CD1c-positive myeloid dendritic cell (primary cell): ENCODE results near the gene HIC1.
A peak's percentile ranks its signal among the peaks of the same experiment; 100 is the strongest.

Experiments
- DNase-seq: peaks from one replicate; pipeline ENCODE4 v3.0.0-alpha.2; 2016; ENCODE audit errors: extremely low spot score

The HIC1 gene

DNA sequence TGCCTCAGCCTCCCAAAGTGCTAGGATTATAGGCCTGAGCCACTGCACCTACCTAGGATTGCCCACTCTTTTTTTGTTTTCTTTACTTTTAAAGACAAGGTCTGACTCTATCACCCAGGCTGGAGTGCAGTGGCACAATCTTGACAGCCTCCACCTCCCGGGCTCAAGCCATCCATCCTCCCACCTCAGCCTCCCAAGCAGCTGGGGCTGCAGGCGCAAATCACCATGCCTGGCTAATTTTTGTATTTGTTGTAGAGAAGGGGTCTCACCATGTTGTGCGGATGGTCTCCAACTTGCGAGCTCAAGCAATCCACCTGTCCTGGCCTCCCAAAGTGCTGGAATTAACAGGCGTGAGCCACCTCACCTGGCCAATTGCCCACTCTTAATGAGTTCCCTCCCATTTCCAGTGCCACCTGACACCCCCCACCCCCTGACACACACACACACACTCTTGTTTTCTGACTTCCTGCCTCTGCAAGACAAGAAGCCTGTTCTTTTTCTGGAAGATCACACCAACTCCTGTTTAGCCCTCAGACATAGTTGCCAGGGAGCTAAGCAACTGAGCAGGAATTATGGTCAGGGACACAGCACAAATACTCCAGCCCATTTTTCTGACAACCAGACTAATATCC is 10.5 kb upstream of the HIC1 start:
- DNase-seq = no peak

DNA sequence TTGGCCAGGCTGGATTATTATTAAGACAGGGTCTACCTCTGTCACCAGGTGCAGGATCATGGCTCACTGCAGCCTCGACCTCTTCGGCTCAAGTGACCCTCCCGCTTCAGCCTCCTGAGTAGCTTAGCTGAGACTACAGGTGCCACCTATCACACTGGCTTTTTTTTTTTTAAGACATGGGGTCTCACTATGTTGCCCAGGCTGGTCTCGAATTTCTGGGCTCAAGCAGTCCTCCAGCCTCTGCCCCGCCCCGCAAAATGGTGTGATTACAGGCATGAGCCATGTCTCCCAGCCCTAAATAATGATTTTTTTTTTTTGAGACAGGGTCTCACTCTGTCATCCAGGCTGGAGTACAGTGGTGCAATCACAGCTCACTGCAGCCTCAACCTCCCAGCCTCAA is 7.3 kb upstream of the HIC1 start:
- no peak for DNase-seq

DNA sequence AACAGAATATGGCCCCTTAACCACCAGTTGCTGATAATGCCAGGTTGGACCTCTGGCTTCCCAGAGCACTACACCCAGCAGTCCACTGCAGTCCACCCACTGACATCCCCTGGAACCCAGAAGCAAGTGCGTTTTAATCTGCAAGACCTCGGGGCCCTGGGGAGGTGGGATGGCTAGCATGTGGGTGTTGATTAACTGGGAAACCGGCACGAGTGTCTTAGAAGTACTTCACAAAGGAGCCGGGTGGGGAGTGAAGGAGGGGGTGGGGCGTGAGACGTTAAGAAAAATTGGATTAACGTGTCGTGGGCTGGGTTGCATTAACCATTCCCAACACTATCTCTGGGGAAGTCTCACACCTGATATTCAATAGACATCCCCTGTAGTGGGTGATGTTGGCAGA is 6.1 kb upstream of the HIC1 start:
- no peak for DNase-seq

DNA sequence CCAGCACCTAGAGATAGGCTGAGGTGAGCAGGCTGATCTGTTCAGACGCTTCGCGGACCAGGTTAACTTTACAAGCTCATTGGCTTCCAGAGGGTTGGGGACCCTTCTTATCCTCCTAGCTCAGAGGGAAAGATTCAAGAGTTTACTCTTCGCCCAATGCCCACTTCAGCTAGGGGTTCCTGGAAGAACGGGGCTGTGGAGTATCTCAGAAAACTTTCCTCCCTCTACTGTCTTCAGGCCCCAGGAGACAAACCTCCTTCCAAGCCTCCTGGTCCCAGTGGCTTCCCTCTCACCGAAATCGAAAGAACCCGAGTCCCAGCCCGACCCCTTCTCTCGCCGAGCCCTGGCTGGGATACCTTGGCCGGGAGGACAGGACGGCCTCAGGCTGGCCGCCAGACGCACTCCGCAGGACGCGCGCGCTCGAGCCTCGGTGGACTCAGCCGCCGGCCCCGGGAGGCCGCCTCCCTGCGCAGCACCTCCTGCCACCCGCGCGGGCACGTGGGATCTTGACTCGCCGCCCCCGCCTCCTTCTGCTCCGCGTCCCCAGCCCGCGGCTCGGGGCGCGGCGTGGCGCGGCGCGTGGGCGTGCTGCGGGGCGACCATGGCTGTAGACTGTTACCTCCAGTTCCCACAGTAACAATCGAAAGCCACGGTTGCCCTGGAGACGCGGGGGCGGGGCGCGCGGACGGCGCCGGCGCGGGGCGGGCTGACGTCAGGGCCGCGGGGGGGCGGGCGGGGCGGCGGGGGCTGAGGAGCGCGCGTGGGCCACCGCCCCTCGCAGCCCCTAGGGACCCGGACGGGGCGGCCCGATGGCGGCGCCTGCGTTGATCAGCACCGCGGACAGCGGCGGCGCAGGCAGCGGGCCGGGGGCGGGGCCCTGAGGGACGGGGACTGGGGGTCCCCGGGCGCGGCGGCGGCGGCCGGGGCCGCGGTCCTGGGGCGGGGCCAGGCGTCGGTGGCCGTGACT is 5.3 kb upstream of the HIC1 start:
- peak; percentile 94 for DNase-seq

DNA sequence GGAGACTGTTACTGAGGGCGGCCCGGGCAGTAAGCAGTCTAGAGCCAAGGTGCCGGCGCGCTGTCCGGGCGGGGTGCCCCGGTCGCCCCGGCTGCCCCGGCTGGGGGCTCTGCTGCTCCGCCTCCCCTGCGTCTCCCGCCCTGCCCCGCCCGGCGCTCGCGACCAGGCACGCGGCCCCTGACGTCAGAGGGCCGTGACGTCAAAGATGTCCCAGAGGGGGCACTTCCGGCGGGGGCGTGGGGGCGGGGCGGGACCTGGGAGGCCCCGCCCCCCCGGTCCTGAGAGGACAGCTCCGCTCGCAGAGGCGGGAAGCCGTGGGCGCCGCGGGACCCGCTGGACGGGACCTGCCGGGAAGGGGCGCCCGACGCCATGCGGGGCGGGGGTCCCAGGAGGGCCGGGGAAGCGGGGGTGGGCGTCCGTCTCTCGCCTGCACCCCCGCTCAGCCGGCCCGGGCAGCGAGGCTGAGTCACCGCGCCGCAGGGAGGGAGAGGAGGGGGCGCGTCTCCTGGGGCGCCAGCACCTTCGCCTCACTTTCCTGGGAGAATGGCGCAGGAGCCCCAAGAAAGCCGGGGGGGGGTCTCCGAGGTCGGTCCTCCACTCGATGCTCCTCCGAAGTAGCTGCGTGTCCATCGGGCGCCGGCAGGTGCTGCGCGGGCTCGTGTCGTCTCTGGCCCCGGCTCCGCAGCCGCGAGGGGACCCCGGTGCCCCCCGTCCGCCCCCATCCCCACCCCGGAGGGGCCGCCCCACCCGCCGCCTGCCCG is 4.4 kb upstream of the HIC1 start:
- DNase-seq = peak; percentile 90

DNA sequence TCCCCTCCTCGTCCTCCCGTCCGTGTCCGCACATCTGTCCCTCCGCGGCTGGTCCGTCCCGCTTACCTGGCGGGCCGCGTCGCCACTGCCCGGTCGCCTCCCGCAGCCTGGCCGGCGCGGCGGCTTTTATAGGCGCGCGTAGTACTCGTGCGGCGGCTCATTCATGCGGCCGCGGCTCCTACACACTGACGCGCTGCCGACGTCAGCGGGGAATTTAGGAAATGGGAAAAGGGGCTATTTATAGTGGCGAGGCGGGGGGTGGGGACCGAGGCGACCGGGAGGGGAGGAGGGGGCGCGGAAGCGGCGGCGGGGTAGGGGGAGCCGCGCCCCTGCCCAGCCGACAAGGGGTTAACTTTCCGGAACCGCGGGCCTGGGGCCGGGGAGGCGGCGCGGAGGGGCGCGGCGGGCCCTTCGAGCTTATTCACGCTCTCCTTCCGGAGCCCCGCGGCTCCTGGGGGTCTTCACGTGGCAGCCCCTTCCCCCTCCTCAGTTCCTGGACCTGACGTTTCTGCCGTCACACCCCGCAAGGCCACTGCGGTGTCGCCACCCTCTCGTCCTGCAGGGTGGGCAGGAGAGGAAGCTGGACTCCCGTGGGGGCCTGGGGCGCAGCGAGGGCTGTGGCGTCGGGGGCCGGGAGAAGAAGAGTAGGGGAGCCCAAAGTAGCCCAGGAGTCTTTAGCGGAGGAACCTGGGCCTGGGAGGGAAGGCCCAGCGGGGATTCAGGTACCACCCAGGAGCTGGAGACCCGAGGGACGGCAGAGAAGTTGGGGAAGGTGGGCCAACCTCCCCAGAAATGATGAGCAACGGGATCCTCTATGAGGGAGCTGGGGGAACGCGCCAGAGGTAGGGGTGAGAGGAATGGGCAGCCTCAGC is 3.6 kb upstream of the HIC1 start:
- DNase-seq = peak; percentile 88

DNA sequence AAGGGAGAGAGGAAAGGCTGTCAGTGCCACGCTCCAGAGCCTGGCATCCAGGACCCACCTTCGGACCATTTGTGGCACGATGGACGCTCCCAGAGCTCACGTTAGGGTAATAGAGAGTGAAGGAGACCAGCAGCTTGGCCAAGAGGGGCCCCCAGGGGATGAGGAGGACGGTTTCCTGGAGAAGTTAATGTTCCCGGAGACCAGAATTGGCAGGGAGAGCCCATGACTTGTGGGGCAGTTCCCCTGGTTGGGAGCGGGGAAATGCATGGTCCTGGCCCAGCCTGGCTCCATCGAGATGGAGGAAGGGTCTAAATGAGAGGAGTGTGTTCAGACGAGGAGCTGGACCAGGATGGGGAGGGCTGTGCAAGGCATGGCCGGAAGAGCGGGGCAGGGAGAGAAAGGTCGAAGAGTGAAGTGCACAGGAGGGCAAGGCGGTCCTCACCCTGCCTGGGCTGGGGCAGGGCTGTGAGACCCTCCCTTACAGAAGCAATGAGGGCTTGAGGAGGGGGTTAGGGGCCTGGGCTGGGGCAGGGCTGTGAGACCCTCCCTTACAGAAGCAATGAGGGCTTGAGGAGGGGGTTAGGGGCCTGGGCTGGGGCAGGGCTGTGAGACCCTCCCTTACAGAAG is 2.9 kb upstream of the HIC1 start:
- no peak for DNase-seq

DNA sequence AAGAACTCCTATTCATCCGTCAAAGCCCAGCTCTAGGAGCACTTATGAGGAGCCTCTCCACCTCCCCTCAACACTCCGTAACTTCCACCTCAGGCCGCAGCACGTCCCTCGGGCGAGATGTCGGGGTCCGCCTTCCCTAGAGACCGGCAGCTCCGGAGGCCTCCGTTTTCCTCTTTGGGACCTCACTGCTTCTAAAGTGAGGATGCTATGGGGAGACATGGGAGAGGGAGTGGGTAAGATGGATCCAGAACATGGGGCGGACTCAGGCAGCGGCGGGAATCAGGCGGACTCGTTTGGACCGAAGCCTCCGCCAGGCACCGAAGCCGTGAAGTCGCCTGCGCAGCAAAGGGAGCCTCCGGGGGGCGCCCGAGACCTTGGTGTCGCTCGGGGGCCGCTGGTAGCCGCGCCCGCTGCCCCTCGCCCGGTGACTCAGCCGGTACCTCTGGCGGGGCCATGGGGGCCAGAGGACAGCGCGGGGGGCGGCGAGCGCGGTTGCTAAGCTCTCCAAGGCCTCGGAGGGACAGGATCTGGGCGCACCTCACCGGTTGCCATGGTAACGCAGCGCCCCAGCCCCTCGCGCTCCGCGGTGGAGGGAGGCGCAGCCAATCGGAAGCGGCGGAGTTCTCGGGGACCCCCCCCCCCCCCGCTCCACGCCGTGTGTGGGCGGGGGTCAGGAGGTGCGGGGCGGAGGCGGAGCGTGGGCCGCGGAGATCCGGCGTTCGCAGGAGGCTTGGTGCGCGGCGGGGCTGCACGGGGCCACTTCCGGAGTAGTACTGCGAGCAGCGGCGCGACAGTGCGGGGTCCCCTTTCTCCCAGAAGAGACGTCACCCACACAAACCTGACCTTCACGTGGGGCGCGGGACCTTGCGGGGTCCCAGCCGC is 1.3 kb upstream of the HIC1 start:
- peak; percentile 76 for DNase-seq

DNA sequence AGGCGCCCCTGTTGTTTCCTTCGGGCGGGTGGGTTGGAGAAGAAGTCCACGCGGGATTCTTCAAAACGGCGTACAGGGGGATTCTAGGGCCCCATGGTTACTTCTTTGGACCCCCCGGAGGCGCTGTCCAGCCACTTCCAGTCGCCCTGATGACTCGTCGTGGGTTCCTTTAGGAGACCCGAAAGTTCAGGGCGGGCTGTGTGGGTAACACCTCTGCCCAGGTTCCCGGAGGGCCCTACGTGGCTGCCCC is 716 bp upstream of the HIC1 start:
- DNase-seq = no peak

DNA sequence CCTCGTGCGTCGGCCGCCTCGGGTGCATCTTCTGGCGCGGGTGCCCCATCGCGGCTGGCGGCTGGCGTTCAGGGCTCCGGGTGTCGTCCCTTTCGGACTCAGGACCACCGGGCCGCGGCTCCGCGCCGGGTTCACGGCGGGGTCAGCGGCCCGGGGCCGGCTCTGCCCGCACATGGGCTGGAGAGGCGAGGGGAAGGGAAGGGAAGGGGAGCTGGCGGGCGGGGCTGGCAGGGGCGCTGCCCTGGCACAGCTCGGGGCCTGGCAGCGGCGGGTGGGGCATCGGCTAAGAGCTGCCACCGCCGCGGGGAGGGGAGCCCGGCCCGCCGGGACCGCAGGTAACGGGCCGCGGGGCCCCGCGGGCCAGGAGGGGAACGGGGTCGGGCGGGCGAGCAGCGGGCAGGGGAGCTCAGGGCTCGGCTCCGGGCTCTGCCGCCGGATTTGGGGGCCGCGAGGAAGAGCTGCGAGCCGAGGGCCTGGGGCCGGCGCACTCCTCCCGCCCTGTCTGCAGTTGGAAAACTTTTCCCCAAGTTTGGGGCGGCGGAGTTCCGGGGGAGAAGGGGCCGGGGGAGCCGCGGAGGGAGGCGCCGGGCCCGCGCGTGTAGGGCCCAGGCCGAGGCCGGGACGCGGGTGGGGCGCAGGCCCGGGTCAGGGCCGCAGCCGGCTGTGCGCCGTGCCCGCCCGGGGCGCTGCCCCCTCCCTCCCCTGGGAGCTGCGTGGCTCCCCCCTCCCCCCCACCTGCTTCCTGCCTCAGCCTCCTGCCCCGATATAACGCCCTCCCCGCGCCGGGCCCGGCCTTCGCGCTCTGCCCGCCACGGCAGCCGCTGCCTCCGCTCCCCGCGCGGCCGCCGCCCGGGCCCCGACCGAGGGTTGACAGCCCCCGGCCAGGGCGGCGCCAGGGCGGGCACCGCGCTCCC is 646 bp downstream of the HIC1 start:
- DNase-seq = no peak

DNA sequence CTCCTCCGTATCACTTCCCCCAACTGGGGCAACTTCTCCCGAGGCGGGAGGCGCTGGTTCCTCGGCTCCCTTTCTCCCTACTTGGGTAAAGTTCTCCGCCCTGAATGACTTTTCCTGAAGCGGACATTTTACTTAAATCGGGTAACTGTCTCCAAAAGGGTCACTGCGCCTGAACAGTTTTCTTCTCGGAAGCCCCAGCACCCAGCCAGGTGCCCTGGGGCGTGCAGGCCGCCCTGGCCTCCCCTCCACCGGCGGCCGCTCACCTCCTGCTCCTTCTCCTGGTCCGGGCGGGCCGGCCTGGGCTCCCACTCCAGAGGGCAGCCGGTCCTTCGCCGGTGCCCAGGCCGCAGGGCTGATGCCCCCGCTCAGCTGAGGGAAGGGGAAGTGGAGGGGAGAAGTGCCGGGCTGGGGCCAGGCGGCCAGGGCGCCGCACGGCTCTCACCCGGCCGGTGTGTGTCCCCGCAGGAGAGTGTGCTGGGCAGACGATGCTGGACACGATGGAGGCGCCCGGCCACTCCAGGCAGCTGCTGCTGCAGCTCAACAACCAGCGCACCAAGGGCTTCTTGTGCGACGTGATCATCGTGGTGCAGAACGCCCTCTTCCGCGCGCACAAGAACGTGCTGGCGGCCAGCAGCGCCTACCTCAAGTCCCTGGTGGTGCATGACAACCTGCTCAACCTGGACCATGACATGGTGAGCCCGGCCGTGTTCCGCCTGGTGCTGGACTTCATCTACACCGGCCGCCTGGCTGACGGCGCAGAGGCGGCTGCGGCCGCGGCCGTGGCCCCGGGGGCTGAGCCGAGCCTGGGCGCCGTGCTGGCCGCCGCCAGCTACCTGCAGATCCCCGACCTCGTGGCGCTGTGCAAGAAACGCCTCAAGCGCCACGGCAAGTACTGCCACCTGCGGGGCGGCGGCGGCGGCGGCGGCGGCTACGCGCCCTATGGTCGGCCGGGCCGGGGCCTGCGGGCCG is 1.6 kb downstream of the HIC1 start:
- DNase-seq = peak; percentile 66

DNA sequence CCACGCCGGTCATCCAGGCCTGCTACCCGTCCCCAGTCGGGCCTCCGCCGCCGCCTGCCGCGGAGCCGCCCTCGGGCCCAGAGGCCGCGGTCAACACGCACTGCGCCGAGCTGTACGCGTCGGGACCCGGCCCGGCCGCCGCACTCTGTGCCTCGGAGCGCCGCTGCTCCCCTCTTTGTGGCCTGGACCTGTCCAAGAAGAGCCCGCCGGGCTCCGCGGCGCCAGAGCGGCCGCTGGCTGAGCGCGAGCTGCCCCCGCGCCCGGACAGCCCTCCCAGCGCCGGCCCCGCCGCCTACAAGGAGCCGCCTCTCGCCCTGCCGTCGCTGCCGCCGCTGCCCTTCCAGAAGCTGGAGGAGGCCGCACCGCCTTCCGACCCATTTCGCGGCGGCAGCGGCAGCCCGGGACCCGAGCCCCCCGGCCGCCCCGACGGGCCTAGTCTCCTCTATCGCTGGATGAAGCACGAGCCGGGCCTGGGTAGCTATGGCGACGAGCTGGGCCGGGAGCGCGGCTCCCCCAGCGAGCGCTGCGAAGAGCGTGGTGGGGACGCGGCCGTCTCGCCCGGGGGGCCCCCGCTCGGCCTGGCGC is 2.4 kb downstream of the HIC1 start:
- no peak for DNase-seq

DNA sequence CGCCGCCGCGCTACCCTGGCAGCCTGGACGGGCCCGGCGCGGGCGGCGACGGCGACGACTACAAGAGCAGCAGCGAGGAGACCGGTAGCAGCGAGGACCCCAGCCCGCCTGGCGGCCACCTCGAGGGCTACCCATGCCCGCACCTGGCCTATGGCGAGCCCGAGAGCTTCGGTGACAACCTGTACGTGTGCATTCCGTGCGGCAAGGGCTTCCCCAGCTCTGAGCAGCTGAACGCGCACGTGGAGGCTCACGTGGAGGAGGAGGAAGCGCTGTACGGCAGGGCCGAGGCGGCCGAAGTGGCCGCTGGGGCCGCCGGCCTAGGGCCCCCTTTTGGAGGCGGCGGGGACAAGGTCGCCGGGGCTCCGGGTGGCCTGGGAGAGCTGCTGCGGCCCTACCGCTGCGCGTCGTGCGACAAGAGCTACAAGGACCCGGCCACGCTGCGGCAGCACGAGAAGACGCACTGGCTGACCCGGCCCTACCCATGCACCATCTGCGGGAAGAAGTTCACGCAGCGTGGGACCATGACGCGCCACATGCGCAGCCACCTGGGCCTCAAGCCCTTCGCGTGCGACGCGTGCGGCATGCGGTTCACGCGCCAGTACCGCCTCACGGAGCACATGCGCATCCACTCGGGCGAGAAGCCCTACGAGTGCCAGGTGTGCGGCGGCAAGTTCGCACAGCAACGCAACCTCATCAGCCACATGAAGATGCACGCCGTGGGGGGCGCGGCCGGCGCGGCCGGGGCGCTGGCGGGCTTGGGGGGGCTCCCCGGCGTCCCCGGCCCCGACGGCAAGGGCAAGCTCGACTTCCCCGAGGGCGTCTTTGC is 3.1 kb downstream of the HIC1 start:
- DNase-seq = peak; percentile 43

DNA sequence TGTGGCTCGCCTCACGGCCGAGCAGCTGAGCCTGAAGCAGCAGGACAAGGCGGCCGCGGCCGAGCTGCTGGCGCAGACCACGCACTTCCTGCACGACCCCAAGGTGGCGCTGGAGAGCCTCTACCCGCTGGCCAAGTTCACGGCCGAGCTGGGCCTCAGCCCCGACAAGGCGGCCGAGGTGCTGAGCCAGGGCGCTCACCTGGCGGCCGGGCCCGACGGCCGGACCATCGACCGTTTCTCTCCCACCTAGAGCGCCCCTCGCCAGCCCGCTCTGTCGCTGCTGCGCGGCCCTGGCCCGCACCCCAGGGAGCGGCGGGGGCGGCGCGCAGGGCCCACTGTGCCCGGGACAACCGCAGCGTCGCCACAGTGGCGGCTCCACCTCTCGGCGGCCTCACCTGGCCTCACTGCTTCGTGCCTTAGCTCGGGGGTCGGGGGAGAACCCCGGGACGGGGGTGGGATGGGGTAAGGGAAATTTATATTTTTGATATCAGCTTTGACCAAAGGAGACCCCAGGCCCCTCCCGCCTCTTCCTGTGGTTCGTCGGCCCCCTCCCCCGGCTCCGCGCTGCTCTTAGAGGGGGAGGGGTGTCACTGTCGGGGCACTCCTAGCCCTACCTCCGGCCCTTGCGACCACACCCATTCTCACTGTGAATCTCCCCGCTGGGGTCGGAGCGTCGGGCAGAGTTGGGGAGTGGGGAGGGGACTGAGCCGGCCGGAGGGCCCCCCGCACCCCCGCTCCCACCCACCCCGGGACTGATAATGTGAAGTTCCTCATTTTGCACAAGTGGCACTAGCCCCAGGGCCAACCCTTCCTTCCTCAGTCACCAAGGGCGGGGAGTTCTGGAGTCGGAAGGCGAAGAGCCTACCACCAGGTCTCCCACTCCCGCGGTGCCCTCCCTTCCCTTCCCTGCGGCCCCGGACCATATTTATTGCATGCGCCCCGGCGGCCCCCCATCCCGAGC is 4.0 kb downstream of the HIC1 start:
- peak; percentile 77 for DNase-seq

DNA sequence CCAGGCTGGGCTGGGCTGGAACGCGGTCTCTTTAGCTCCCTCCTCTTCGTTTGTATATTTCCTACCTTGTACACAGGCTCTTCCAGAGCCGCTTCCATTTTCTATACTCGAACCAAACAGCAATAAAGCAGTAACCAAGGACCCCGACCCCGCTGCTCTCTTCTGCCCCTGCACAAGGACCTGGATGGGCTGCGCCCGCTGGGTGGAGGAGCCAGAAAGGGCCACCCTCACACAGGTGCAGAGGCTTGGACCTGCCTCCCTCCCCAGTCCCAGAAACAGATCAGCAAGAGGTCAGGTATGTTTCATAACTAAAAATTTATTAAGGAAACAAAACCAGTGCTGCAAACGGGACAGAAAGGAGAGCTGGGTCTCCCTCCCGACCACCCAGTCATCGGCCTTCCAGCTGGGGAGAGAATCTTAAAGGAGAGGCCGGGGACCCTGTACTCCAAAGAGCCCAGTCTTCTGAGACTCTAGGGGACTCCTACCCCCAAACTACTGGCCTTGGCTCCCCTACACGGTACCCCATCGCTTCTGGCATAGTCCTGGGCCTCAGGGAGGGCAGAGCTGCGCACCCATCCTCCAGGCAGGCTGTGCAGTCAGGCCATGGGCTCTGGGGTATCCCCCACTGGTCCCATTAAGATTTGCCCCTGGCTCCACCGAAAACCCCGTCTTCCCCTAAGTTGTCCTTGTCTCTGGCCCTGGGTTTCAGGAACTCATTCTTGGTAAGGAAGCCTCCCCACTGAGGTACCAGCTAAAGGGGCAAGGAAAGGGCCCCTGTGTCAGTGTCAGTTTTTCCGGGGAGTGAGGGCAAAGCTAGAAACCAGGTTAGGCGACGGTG is 4.9 kb downstream of the HIC1 start:
- no peak for DNase-seq
